Prostate gland (tissue), 2 donors: Measurements from ENCODE around the gene C1orf210. TPM values are rescaled to one million over a fixed set of nuclear protein-coding genes. Genes with fewer than 3 reads are reported as not detected.
A peak's percentile ranks its signal among the peaks of the same experiment; 100 is the strongest.

Experiments
- DNase-seq: peaks from one replicate; pipeline ENCODE4 v3.0.0-alpha.2; 2019; ENCODE audit warnings: low spot score
- H3K27ac ChIP-seq, 2 donors: fragments of 200-600 bp; sonication (generic); 2 replicates each; pipeline ENCODE4 v1.5.1; 2017 to 2019
- H3K27me3 ChIP-seq: fragments of 200-600 bp; sonication (generic); replicated peaks from 2 replicates; pipeline ENCODE4 v1.5.1; 2019; ENCODE audit not compliant: insufficient read depth
- H3K36me3 ChIP-seq, 2 donors: fragments of 200-600 bp; sonication (generic); 1 replicate in 1 of 2; 2 replicates in 1 of 2; pipeline versions ENCODE4 v1.5.1 to v1.8.1; 2017 to 2019
- H3K4me1 ChIP-seq: fragments of 200-600 bp; sonication (generic); replicated peaks from 2 replicates; pipeline ENCODE4 v1.5.1; 2019
- H3K4me3 ChIP-seq, 2 donors: fragments of 200-600 bp; sonication (generic); 2 replicates each; pipeline ENCODE4 v1.5.1; 2017 to 2019
- H3K9me3 ChIP-seq: fragments of 200-600 bp; sonication (generic); 2 replicates; pipeline ENCODE4 v1.5.1; 2017
- CTCF ChIP-seq, 4 experiments: fragments of 200-600 bp in 2 of 4; fragments of 450-650 bp in 2 of 4; sonication (generic) in 2 of 4; IDR thresholded peaks; 1 replicate in 3 of 4; 2 replicates in 1 of 4; pipeline ENCODE4 v1.5.1; 2016 to 2019; ENCODE audit warnings: antibody characterized with exemption in 4 of 4, mild to moderate bottlenecking in 2 of 4, moderate library complexity in 2 of 4
- POLR2A ChIP-seq: fragments of 450-650 bp; IDR thresholded peaks from one replicate; pipeline ENCODE4 v1.6.1; 2016; ENCODE audit warnings: antibody characterized with exemption, mild to moderate bottlenecking
- POLR2AphosphoS5 ChIP-seq: sonication (generic); formaldehyde crosslinking; IDR thresholded peaks from one replicate; pipeline ENCODE4 v1.6.1; 2017; ENCODE audit warnings: antibody characterized with exemption
- WGBS: methylation state at CpG from one replicate; pipeline ENCODE4 v1.1.5; 2018; 5-methylcytosine and 5-hydroxymethylcytosine counted together
- intact Hi-C: fragments of 100-400 bp; cut with DNase I; formaldehyde crosslinking; loops from one replicate; pipeline ENCODE4 v1.14.2; 2022
- total RNA-seq, 2 donors: library from RNA; depleted of rRNA; stranded (reverse); fragments of >200 nt; gene quantifications; one replicate each; pipeline ENCODE4 v1.1.0, GENCODE V29; 2016

The C1orf210 gene
- total RNA-seq, 2 donors from 2014 or later, result 5.5 to 21.7 TPM

- Histone ChIP-seq H3K36me3 (no peaks in the 10 kb centered on the region), H3K27me3 (no peaks in the 10 kb centered on the region), H3K27ac (peak overlapping the region in 1 of 2 donors; percentile 33), H3K4me1 (peaks cover 9% of the 10 kb centered on the region), H3K4me3 (no peak overlapping the region), H3K9me3 (no peaks in the 10 kb centered on the region)
- TF ChIP-seq CTCF (IDR thresholded peaks at IDR 0.05) (peak; percentile 32 to 77 (median 70)), POLR2AphosphoS5 (peak; percentile 31), POLR2A (no peak)
- peak; percentile 52 for DNase-seq
- intact Hi-C loops, result loop anchor here (5.0 kb wide), 1 partner anchor 129 kb away; the partner anchor contains the start of gene ELOVL1
- 24% methylated on average over 5 of the region's 5 CpGs for WGBS
Measured at GRCh38 chr1:43238085-43238484, 47.3 kb downstream of the C1orf210 start.

- Histone ChIP-seq H3K36me3 (no peaks in the 10 kb centered on the region), H3K4me3 (no peak overlapping the region), H3K27me3 (no peaks in the 10 kb centered on the region), H3K27ac (peak overlapping the region in 1 of 2 donors; percentile 28), H3K9me3 (no peaks in the 10 kb centered on the region), H3K4me1 (peaks cover 9% of the 10 kb centered on the region)
- no peak for DNase-seq
- TF ChIP-seq POLR2AphosphoS5, result no peak
- no peak for TF ChIP-seq CTCF (IDR thresholded peaks at IDR 0.05)
- TF ChIP-seq POLR2A, result no peak
- intact Hi-C loops, result loop anchor here (5.0 kb wide), 1 partner anchor 130 kb away; the partner anchor contains the start of gene ELOVL1
- 39% methylated on average over 1 of the region's 1 CpG for WGBS
Measured at GRCh38 chr1:43237121-43237520, 48.3 kb downstream of the C1orf210 start.

- intact Hi-C loops, result loop anchor here (5.0 kb wide), 1 partner anchor 132 kb away; the partner anchor contains the start of gene ELOVL1
- Histone ChIP-seq H3K27ac (peak overlapping the region; percentile 87 to 88), H3K9me3 (no peaks in the 10 kb centered on the region), H3K4me3 (no peak overlapping the region), H3K36me3 (no peaks in the 10 kb centered on the region), H3K27me3 (no peaks in the 10 kb centered on the region), H3K4me1 (peaks cover 9% of the 10 kb centered on the region)
- peak; percentile 86 for DNase-seq
- 40% methylated on average over 9 of the region's 9 CpGs for WGBS
- TF ChIP-seq POLR2AphosphoS5, result peak; percentile 63
- TF ChIP-seq CTCF (IDR thresholded peaks at IDR 0.05), result peak in 1 of 4 experiments; percentile 13
- TF ChIP-seq POLR2A, result no peak
Measured at GRCh38 chr1:43235451-43236121, 49.8 kb downstream of the C1orf210 start.

GRCh38 chr1:43235040-43235439 lies 50.3 kb downstream of the C1orf210 start:
- Histone ChIP-seq H3K27ac (peak overlapping the region; percentile 87 to 88), H3K4me3 (no peak overlapping the region), H3K9me3 (no peaks in the 10 kb centered on the region), H3K27me3 (no peaks in the 10 kb centered on the region), H3K4me1 (peaks cover 9% of the 10 kb centered on the region), H3K36me3 (no peaks in the 10 kb centered on the region)
- intact Hi-C loops, result loop anchor here (5.0 kb wide), 1 partner anchor 132 kb away; the partner anchor contains the start of gene ELOVL1
- TF ChIP-seq POLR2A (no peak), POLR2AphosphoS5 (peak; percentile 74)
- WGBS, result 34% methylated on average over 8 of the region's 8 CpGs
- DNase-seq, result peak; percentile 55

- 97% methylated on average over 14 of the region's 17 CpGs for WGBS
Measured at GRCh38 chr1:43234267-43234666, 51.1 kb downstream of the C1orf210 start.

More at GRCh38 chr1:43234267-43234666, 51.1 kb downstream of the C1orf210 start:
- Histone ChIP-seq H3K27ac (peak overlapping the region; percentile 87 to 88), H3K4me3 (no peak overlapping the region), H3K36me3 (no peaks in the 10 kb centered on the region), H3K4me1 (peaks cover 9% of the 10 kb centered on the region), H3K9me3 (no peaks in the 10 kb centered on the region), H3K27me3 (no peaks in the 10 kb centered on the region)
- no peak for DNase-seq
- intact Hi-C loops, result no loop called here
- TF ChIP-seq CTCF (IDR thresholded peaks at IDR 0.05), result no peak
- TF ChIP-seq POLR2AphosphoS5, result no peak
- no peak for TF ChIP-seq POLR2A
